HG03571 (cell line): ENCODE results near the gene HLF.

Source experiments
- ATAC-seq: cut with Tn5 transposase; IDR thresholded peaks from one replicate; pipeline ENCODE4 v1.9.1; 2021; ENCODE audit not compliant: unreplicated experiment

The HLF gene

GRCh38 chr17:55274355-55275255 is 9.8 kb downstream of the HLF start:
- ATAC-seq = no peak

DNA sequence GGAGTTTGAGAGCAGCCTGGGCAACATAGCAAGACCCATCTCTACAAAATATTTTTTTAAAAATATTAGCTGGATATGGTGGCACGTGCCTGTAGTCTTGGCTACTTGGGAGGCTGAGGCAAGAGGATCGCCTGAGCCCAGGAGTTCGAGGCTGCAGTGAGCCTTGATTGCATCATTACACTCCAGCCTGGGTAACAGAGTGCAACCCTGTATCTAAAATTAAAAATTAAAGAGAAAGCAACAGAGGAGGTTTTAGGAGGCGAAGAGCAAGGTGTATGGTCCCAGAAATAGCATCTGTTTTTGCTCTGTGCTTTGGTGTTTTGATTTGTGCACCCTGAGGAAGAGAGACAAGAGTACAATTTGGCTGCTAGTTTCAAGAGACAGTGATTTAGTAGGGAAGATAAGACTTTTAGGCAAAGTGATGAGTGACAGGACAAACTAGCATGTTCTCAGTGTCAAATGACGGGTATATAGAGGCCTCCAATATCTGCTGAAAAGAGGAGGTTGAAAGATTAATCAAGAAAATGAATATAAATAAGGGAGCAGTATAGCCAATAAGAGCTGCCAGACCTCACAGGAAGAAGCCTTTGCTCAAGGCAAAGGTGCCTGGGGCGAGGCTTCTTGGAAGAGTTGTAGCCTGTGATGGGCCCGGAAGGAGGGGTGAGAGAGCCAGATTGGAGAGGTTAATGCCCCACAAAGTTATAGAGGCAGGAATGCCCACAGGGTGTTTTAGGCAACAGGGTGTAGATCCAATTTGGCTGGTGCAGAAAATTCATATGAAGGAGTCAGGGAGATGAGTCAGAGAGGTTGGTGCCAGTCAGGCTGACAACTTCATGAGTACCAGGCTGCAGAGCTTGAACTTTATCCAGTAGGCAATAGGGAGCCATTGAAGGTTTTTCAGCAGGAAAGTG is 11.4 kb downstream of the HLF start:
- ATAC-seq = no peak

DNA sequence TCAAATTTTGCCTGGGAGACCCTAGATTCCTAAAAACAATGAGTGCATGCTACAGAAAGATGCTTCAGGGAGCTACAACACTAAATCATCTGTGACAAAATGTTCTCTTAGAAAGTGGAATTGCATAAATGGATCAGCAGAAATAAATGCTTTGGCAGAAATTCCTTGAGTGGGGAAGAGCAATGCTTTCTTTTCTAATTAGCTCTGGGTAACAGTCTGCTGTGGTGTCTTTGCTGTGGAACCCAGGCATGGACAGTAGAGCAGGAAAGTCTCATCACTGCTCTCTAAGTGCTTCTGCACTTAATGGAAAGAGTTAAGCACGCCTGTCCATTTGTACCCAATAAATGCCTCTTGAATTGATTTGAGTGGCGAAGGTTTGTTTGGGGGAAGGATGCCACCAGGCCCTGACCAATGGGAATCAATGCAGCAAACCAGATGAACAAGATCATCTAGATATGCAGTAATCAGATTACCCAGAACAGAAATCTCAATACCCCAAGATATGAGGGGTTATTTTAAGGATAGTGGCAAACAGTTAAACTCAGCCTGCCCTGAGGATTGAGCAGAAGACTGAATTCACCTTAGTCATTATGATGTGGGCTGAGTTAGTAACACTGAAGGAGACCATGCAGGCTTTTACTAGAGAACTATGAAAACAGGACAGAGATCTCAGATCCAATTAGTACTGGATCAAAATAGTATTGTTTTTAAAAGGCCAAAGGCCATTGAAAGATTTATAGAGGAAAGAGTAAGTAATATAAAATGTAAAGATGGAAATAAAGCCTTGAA is 13.6 kb downstream of the HLF start:
- ATAC-seq = no peak

DNA sequence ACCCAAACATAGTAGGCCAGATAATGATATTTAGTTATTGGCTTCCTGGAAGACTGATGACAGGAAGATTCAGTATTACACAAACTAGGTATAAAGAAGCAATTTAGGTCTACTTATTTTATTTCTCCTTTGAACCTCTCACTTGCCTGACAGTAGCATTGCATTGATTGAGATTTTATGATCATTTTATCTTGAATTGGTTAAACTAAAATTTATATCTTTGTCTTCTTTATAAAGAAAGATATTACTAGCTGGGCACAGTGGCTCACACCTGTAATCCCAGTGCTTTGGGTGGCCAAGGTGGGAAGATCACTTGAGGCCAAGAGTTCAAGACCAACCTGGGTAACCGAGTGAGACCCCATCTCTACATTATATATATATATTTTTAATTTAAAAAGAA is 14.4 kb downstream of the HLF start:
- ATAC-seq = no peak

DNA sequence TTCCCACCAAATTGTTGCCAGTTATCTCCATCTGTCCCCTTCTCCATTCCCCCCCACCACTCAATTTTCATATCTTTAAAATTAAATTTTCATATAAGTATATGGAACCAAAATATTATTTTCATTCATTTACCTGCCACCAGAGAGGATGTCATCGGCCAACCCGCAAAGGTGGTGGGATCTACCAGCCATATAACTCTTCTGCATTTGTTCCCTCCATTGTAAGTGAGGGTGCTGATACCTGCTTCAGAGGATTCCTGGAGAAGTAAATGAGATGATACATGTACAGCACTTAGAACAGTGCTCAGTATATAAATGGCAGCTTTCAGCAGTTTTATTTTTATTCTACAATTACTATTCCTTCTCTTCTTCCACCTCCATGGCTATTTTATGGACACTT is 15.0 kb downstream of the HLF start:
- ATAC-seq = no peak

GRCh38 chr17:55280212-55280611 is 15.5 kb downstream of the HLF start:
- no peak for ATAC-seq

DNA sequence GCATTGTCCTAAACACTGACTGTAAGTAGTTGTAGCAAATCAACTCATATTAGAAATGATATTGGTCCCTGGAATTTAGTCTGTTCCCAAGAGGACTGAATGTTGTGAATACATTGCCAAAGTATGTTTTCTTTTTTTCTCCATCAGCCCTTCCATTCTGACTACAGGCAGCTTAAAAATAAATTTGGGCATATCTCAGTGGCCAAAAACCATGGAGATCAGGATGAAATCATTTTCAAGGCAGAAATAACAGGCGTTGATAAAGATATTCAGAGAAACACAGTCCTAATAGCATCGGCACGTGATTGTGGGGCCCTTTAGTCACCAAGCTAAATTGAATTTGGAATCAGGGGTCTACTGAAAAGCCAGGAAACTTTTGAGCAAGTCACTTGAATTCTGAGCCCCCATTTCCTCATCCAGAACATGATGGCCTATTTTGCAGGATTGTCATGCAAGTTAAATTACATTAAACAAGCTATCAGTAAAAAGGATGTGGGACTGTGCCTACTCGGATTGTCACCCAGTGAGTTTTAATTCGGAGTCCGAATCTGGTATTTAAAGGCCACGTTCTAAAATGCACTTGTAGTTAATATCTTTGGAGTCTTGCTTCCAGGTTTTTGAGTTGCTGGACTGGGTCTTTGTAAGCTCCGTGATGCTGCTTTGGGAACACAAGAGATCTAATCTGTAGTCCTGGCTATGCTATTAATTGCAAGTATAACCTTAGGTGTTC is 17.1 kb downstream of the HLF start:
- no peak for ATAC-seq

DNA sequence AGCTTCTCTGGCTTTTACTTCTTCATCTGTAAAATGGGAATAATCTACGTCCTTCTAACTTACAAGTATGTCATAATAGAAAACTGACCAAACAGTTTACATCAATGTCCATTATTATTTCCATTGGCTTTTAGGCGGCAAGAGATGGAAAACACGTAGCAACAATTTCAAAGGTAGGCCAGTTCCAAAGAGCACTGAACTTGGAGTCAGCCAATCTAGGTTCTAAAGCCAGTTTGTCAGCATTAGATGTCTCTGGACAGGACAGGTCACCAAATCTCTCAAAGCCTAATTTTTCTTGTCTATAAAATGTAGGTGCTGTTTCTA is 17.6 kb downstream of the HLF start:
- no peak for ATAC-seq

DNA sequence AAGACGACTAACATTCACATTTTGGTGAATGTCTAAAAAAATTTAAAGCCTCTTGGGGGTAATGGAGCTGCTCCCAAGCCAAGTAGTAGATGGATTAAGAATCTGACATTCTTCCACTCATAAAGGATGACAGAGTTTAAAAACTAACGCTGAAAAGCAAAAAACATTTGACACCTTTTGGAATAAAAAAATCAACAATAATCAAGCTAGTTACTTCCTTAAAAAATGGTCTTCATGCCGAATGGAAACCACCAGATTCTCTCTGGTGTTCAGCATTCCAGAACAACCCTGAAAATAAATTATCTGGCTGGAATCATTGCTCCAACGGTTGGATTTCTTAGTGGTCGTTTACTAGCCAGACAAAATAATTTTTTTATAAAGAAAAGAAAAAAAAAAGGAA is 18.0 kb downstream of the HLF start:
- no peak for ATAC-seq

DNA sequence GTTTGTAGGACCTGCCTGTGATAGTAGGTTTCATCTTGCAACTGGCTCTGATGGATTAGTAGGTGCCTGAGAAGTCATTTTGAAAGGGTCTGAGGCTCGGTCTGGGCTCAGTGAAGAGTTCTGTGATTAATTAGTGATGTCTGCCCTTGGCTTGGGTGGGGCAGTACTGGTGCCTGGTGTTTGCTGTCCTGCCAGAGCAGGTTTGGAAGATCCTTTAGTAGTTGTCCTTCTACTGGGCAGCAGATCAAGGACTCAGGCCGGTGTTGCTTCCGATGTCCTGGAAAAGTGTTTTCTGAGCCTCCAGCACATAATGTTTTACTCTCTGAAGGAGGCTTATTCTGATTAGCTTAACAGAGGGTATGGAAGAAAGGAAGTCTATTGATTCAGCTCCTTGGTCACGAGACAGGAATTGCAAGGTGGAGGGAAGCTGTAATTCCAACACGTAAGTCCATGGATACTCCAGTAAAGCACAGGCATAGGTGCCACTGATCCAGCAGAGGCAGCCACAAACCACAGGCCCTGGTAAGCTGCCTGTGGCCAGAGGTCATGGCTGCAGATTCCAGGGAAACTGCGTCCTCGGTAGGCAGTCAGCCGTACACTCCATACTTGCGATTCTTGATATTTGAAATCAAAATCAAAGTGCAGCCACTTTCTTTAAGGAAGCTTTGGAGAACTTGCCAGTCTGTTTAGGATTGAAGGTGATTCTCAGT is 18.7 kb downstream of the HLF start:
- no peak for ATAC-seq

DNA sequence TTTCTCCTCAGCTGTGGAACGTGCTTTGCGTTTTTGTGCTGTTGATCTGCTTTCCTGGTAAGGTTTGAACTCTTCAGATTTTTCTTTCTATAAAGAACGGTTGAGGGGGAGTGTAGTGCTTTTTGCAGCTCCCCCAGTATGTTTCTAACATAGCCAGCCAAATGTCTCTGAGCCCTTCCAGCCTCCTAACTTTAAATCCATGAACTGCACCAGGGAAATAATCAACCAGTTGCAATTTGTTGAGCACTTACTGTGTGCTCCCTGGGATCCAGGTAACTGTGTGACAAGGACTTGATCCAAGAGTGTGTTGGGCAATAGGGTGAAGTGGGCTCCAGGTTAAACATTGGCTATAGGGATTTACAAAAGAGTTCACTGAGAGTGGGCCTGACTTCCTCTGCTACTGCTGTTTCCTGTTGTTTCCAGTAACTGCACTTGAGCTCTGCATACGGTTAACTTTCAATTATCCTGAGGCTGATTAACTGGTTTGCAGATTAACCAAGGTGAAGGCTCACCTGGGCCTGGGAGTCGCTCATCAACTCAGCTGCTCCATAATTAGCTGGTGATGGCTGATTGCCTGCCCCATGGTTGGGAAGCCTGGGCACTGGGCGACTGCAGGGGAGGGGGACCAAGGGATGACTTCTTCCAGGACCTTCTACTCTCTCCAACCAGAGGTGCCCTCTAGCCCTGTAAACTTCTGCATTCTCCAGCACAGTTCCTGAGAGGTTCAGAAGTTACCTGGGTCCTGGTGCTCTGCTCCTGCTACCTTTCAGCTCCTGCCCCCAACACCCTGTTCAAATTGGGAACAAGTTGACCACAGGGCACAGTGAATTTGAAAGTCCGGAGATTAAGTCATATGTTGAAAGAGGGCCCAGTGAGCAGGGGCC is 19.5 kb downstream of the HLF start:
- ATAC-seq = no peak

DNA sequence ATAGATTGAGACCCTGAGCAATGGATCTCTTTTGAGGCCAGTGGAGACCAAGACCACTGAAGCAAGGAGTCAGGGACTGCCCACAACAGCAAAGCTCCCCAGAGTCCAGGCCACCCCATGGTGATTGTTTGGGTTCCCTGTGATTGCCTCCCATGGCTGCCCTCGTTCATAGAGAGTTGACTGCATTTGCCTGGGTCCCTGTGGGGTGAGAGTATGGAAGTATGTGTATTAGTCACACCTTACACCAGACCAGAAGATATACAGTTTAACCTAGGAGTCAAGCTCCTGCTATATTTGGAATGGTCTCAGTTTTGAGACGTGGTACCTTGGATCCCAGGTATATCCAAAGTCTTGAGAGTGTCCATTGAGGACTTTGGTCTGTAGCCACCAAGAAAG is 20.2 kb downstream of the HLF start:
- ATAC-seq = no peak

GRCh38 chr17:55285340-55286301 is 20.9 kb downstream of the HLF start:
- no peak for ATAC-seq

DNA sequence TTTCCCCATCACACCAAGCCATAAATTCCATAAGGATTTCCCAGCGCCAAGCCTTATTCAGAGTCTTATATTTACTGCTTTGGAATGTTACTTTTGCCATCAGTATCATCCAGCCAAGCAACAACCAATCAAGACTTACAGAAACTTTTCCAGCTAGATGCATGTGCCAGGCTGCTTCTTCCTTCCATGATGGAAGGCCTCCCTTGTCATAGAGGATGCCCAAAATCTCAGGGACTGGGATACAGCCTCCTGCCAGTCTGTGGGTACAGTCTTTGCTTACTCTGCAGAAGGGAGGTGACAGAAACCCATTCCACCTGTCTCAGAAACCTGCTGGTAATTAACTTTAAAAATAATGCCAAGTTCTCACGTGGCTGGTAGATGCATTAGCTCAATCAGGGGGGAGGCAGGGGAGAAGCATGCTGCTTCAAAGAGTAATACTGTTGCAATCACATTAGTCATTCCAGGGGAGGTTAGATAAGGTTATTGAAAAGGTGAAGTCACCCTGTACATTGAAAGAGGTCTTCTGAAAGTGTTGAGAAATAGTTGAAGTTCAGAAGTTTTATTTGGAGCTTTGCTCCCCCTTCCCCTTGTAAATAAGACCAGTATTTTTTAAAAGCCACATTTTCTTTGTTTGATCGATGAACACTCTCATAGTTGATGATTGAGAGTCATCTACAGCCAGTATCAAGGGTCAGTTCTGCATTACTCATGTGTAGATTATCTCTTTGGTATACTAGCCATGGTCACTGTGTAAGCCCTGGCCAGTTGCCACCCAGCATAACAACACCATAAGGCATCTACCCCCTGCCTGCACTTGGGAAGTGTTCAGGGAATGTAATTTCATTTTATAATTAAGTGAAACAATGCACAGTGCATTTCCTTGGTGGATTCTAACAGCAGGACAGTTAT is 22.2 kb downstream of the HLF start:
- ATAC-seq = no peak

- no peak for ATAC-seq
Measured at GRCh38 chr17:55288356-55289105, 23.8 kb downstream of the HLF start.

DNA sequence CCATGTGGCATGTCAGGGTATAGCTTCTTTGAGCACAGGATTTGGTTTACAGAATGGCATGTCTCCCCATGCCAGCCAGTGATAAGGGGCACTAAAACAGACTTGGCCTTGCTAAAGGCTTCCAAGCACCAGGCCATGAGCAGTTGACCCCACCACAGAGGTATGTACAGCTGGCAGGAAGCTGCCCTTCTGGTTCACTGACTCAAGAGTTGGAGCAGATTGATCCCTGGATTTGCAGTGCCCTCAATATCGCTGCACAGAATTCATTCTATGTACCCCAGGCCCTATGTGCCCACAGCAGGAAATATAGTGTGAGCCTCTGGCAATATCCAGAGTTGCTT is 24.3 kb downstream of the HLF start:
- no peak for ATAC-seq
